Gastrocnemius medialis (tissue), 4 donors: Measurements from ENCODE around the gene GLUD1. TPM values are rescaled to one million over a fixed set of nuclear protein-coding genes. Genes with fewer than 3 reads are reported as not detected.

Experiments
- ATAC-seq, 2 donors: fragments of 150-250 bp; one replicate each; pipeline ENCODE4 v1.9.1; 2016
- DNase-seq, 2 donors: peaks; one replicate each; pipeline ENCODE4 v3.0.0-alpha.2; 2019
- H3K27ac ChIP-seq, 4 donors: fragments of 200-600 bp; sonication (generic); 1 replicate in 1 of 4; 2 replicates in 3 of 4; pipeline ENCODE4 v1.5.1; 2016 to 2018; ENCODE audit warnings: mild to moderate bottlenecking in 2 of 4, moderate library complexity in 1 of 4
- H3K27me3 ChIP-seq, 3 donors: fragments of 200-600 bp; sonication (generic) in 2 of 3; 1 replicate in 1 of 3; 2 replicates in 2 of 3; pipeline versions ENCODE4 v1.5.1 to v1.6.0; 2016 to 2019; ENCODE audit warnings: mild to moderate bottlenecking in 1 of 3, moderate library complexity in 1 of 3
- H3K36me3 ChIP-seq, 2 donors: fragments of 200-600 bp; sonication (generic) in 1 of 2; one replicate each; pipeline ENCODE4 v1.5.1; 2017 to 2018
- H3K4me1 ChIP-seq, 2 donors: fragments of 200-600 bp; sonication (generic) in 1 of 2; one replicate each; pipeline ENCODE4 v1.5.1; 2016 to 2017; ENCODE audit warnings: mild to moderate bottlenecking in 2 of 2
- H3K4me3 ChIP-seq, 4 donors: fragments of 200-600 bp; sonication (generic) in 3 of 4; 1 replicate in 1 of 4; 2 replicates in 3 of 4; pipeline ENCODE4 v1.5.1; 2016 to 2019; ENCODE audit warnings: mild to moderate bottlenecking in 2 of 4
- H3K9me3 ChIP-seq, 3 donors: fragments of 200-600 bp; sonication (generic) in 2 of 3; 1 replicate in 1 of 3; 2 replicates in 2 of 3; pipeline ENCODE4 v1.5.1; 2016 to 2019
- CTCF ChIP-seq, 5 experiments: fragments of 450-650 bp in 3 of 5; fragments of 200-600 bp in 2 of 5; sonication (generic) in 2 of 5; IDR thresholded peaks in 4 of 5; conservative IDR thresholded peaks in 1 of 5; 1 replicate in 4 of 5; 2 replicates in 1 of 5; pipeline ENCODE4 v1.5.1; 2016 to 2019; ENCODE audit warnings: antibody characterized with exemption in 5 of 5, mild to moderate bottlenecking in 3 of 5, moderate library complexity in 3 of 5
- POLR2A ChIP-seq, 2 donors: fragments of 450-650 bp; IDR thresholded peaks; one replicate each; pipeline ENCODE4 v1.6.1; 2017; ENCODE audit warnings: antibody characterized with exemption in 2 of 2, mild to moderate bottlenecking in 2 of 2, moderate library complexity in 2 of 2
- in situ Hi-C, 4 donors: fragments of 200-750 bp; cut with MboI; loops; one replicate each; pipeline versions ENCODE4 v1.15.0 to v1.8.0; 2017; ENCODE audit warnings: low sequenced_read_pairs in 4 of 4
- intact Hi-C: fragments of 100-400 bp; cut with DNase I; formaldehyde crosslinking; loops from one replicate; pipeline ENCODE4 v1.15.1; 2023; ENCODE audit warnings: low total_unique reads
- total RNA-seq, 4 donors: library from RNA; depleted of rRNA; stranded (reverse); fragments of >200 nt; gene quantifications; one replicate each; pipeline versions ENCODE4 v1.1.0 to v1.2.3, GENCODE V29; 2016

Gene GLUD1
- total RNA-seq, 4 donors from 2014 or later: 69.2 to 80.1 (median 77.2) TPM

- in situ Hi-C loops: loop anchor here in 1 of 4 donors (25.0 kb wide), 1 partner anchor 157 kb away; no protein-coding TSS in a partner anchor
- Histone ChIP-seq H3K4me1 (peaks cover 12 to 34% of the 10 kb centered on the region in 2 donors), H3K36me3 (no peaks in the 10 kb centered on the region), H3K27ac (peak overlapping the region; percentile 95 to 99 (median 97)), H3K9me3 (no peaks in the 10 kb centered on the region), H3K27me3 (no peaks in the 10 kb centered on the region), H3K4me3 (peak overlapping the region; percentile 82 to 94 (median 85))
- intact Hi-C loops: loop anchor here (1.0 to 10.0 kb wide), 2 partner anchors 338 to 559 kb away; partner anchors contain the start of gene BMPR1A
- DNase-seq (peak; percentile 27 to 60), ATAC-seq (peak; percentile 28 to 31)
- TF ChIP-seq POLR2A (IDR thresholded peaks at IDR 0.05) (no peak), CTCF (IDR thresholded peaks at IDR 0.05 in 4 of 5, conservative IDR thresholded peaks at IDR 0.05 in 1 of 5) (no peak)
Measured at GRCh38 chr10:87093632-87094372, 841 bp downstream of the GLUD1 start.

- Histone ChIP-seq H3K4me1 (peaks cover 12 to 34% of the 10 kb centered on the region in 2 donors), H3K27me3 (no peaks in the 10 kb centered on the region), H3K9me3 (no peaks in the 10 kb centered on the region), H3K4me3 (peak overlapping the region; percentile 82 to 94 (median 85)), H3K36me3 (no peaks in the 10 kb centered on the region), H3K27ac (peak overlapping the region; percentile 95 to 99 (median 97))
- intact Hi-C loops: loop anchor here (10.0 kb wide), 1 partner anchor 558 kb away; no protein-coding TSS in a partner anchor
- no peak for TF ChIP-seq POLR2A (IDR thresholded peaks at IDR 0.05)
- TF ChIP-seq CTCF (IDR thresholded peaks at IDR 0.05 in 4 of 5, conservative IDR thresholded peaks at IDR 0.05 in 1 of 5): no peak
- in situ Hi-C loops: loop anchor here in 1 of 4 donors (25.0 kb wide), 1 partner anchor 156 kb away; no protein-coding TSS in a partner anchor
- ATAC-seq (no peak), DNase-seq (no peak)
Measured at GRCh38 chr10:87092861-87093631, 1.6 kb downstream of the GLUD1 start.

GRCh38 chr10:87092376-87092860 is 2.2 kb downstream of the GLUD1 start:
- in situ Hi-C loops: loop anchor here in 1 of 4 donors (25.0 kb wide), 1 partner anchor 155 kb away; no protein-coding TSS in a partner anchor
- H3K27me3 ChIP-seq: no peaks in the 10 kb centered on the region
- H3K36me3 ChIP-seq: no peaks in the 10 kb centered on the region
- TF ChIP-seq CTCF (IDR thresholded peaks at IDR 0.05 in 4 of 5, conservative IDR thresholded peaks at IDR 0.05 in 1 of 5) (no peak), POLR2A (IDR thresholded peaks at IDR 0.05) (no peak)
- peaks cover 12 to 34% of the 10 kb centered on the region in 2 donors for H3K4me1 ChIP-seq
- no peaks in the 10 kb centered on the region for H3K9me3 ChIP-seq
- H3K27ac ChIP-seq: peak overlapping the region; percentile 95 to 99 (median 97)
- peak overlapping the region; percentile 82 to 94 (median 85) for H3K4me3 ChIP-seq
- ATAC-seq: no peak
- intact Hi-C loops: loop anchor here (10.0 kb wide), 1 partner anchor 558 kb away; no protein-coding TSS in a partner anchor
- no peak for DNase-seq

- DNase-seq (no peak), ATAC-seq (no peak)
- Histone ChIP-seq H3K27ac (no peak overlapping the region), H3K9me3 (no peaks in the 10 kb centered on the region), H3K27me3 (no peaks in the 10 kb centered on the region), H3K4me1 (peaks cover 12 to 29% of the 10 kb centered on the region in 2 donors), H3K36me3 (no peaks in the 10 kb centered on the region), H3K4me3 (no peak overlapping the region)
- intact Hi-C loops (loop anchor here (10.0 kb wide), 1 partner anchor 556 kb away; no protein-coding TSS in a partner anchor), in situ Hi-C loops (loop anchor here in 1 of 4 donors (25.0 kb wide), 1 partner anchor 153 kb away; no protein-coding TSS in a partner anchor)
- TF ChIP-seq POLR2A (IDR thresholded peaks at IDR 0.05) (no peak), CTCF (IDR thresholded peaks at IDR 0.05 in 4 of 5, conservative IDR thresholded peaks at IDR 0.05 in 1 of 5) (no peak)
Measured at GRCh38 chr10:87090779-87091178, 3.9 kb downstream of the GLUD1 start.
